Limb (tissue), 2 donors: Measurements from ENCODE around the gene LYRM9.
"Not testable (repeated sequence)": the region's sequence is repeated elsewhere in the genome, so short reads cannot be mapped to it uniquely, and the experiment has no call there.

ENCODE experiments used
- DNase-seq, 2 donors: peaks; one replicate each; pipeline ENCODE4 v3.0.0-alpha.2; 2016; ENCODE audit errors: extremely low spot score in 2 of 2

The LYRM9 gene

GRCh38 chr17:27878776-27879562, 14.2 kb downstream of the LYRM9 start:
- peak; percentile 30 to 40 for DNase-seq

GRCh38 chr17:27873746-27874145, 19.4 kb downstream of the LYRM9 start:
- DNase-seq: no peak

GRCh38 chr17:27873211-27873610, 20.0 kb downstream of the LYRM9 start:
- no peak for DNase-seq

- no peak for DNase-seq
These were observed 20.4 kb downstream of the LYRM9 start for GRCh38 chr17:27872776-27873175.

GRCh38 chr17:27871407-27871806, 21.8 kb downstream of the LYRM9 start:
- no peak for DNase-seq

GRCh38 chr17:27870345-27870744, 22.8 kb downstream of the LYRM9 start:
- no peak for DNase-seq

GRCh38 chr17:27868565-27868964, 24.6 kb downstream of the LYRM9 start:
- DNase-seq: no peak

GRCh38 chr17:27862840-27863239, 30.3 kb downstream of the LYRM9 start:
- no peak for DNase-seq

- no peak for DNase-seq
These were observed 31.2 kb downstream of the LYRM9 start for GRCh38 chr17:27862004-27862403.

GRCh38 chr17:27860971-27861664, 32.0 kb downstream of the LYRM9 start:
- DNase-seq: no peak

GRCh38 chr17:27858621-27859305, 34.4 kb downstream of the LYRM9 start:
- DNase-seq: no peak

GRCh38 chr17:27856676-27857432, 36.3 kb downstream of the LYRM9 start:
- no peak for DNase-seq

- DNase-seq: no peak
These were observed 37.7 kb downstream of the LYRM9 start for GRCh38 chr17:27855454-27855853.

- DNase-seq: no peak
These were observed 39.0 kb downstream of the LYRM9 start for GRCh38 chr17:27854163-27854562.

- no peak for DNase-seq
These were observed 40.1 kb downstream of the LYRM9 start for GRCh38 chr17:27853091-27853490.

GRCh38 chr17:27849474-27850185, 43.5 kb downstream of the LYRM9 start:
- no peak for DNase-seq

GRCh38 chr17:27848931-27849330, 44.2 kb downstream of the LYRM9 start:
- DNase-seq: peak in 1 of 2 donors; percentile 36

GRCh38 chr17:27846808-27847307, 46.3 kb downstream of the LYRM9 start:
- not testable (repeated sequence) for DNase-seq

- DNase-seq: no peak
These were observed 47.0 kb downstream of the LYRM9 start for GRCh38 chr17:27846042-27846655.
